DND-41 (cell line): Measurements from ENCODE around the gene CCDC40.

Experiments
- ATAC-seq: fragments of 200-7000 bp; cut with Tn5 transposase; 3 replicates; pipeline ENCODE4 v1.9.1; 2021; ENCODE audit warnings: low read depth; ENCODE audit not compliant: insufficient read depth
- DNase-seq: peaks from one replicate; pipeline ENCODE4 v3.0.0-alpha.2; 2020
- H2AFZ ChIP-seq: 2 replicates; pipeline ENCODE4 v1.6.0; 2012; ENCODE audit warnings: low read depth, low read length
- H3K27ac ChIP-seq: 2 replicates; pipeline ENCODE4 v1.5.1; 2012; ENCODE audit warnings: low read length, inconsistent platforms
- H3K27me3 ChIP-seq: fragments of 200-600 bp; sonication (generic); 2 replicates; pipeline ENCODE4 v1.6.0; 2012; ENCODE audit warnings: low read length, mild to moderate bottlenecking, inconsistent platforms; ENCODE audit not compliant: insufficient read depth, poor library complexity
- H3K36me3 ChIP-seq: 2 replicates; pipeline ENCODE4 v1.5.1; 2012; ENCODE audit warnings: low read length, inconsistent platforms; ENCODE audit not compliant: insufficient read depth
- H3K4me1 ChIP-seq: 2 replicates; pipeline ENCODE4 v1.5.1; 2012; ENCODE audit warnings: mild to moderate bottlenecking, low read length; ENCODE audit not compliant: insufficient read depth
- H3K4me2 ChIP-seq: 2 replicates; pipeline ENCODE4 v1.6.0; 2012; ENCODE audit warnings: mild to moderate bottlenecking, moderate library complexity, low read length, inconsistent platforms; ENCODE audit not compliant: insufficient read depth
- H3K4me3 ChIP-seq, 2 experiments: fragments of 200-600 bp in 1 of 2; shearing (Covaris generic) in 1 of 2; 2 replicates each; pipeline ENCODE4 v1.5.1; 2012 to 2016; ENCODE audit warnings: inconsistent platforms in 2 of 2, low read length in 2 of 2, mild to moderate bottlenecking in 2 of 2, low read depth in 1 of 2, moderate library complexity in 1 of 2
- H3K79me2 ChIP-seq: 2 replicates; pipeline ENCODE4 v1.6.0; 2012; ENCODE audit warnings: low read length, inconsistent platforms; ENCODE audit not compliant: insufficient read depth
- H3K9ac ChIP-seq: 2 replicates; pipeline ENCODE4 v1.6.0; 2012; ENCODE audit warnings: low read depth, mild to moderate bottlenecking, inconsistent platforms, low read length, moderate library complexity
- H3K9me3 ChIP-seq: 2 replicates; pipeline ENCODE4 v1.5.1; 2012; ENCODE audit warnings: low read length, moderate library complexity, mild to moderate bottlenecking, inconsistent platforms; ENCODE audit not compliant: insufficient read depth, severe bottlenecking
- H4K20me1 ChIP-seq: 2 replicates; pipeline ENCODE4 v1.6.0; 2012; ENCODE audit warnings: low read length; ENCODE audit not compliant: insufficient read depth
- EZH2 ChIP-seq: IDR thresholded peaks from 3 replicates; pipeline ENCODE4 v1.6.1; 2012; ENCODE audit warnings: borderline replicate concordance, low read depth, mild to moderate bottlenecking, moderate library complexity, low read length, inconsistent platforms; ENCODE audit not compliant: severe bottlenecking
- TF ChIP-seq, protein P1 (sequence below): IDR thresholded peaks from 2 replicates; pipeline ENCODE4 v1.5.1; 2012; ENCODE audit warnings: borderline replicate concordance, low read length, moderate library complexity, mild to moderate bottlenecking; ENCODE audit not compliant: poor library complexity, severe bottlenecking; ENCODE audit errors: extremely low read depth

Gene CCDC40

DNA sequence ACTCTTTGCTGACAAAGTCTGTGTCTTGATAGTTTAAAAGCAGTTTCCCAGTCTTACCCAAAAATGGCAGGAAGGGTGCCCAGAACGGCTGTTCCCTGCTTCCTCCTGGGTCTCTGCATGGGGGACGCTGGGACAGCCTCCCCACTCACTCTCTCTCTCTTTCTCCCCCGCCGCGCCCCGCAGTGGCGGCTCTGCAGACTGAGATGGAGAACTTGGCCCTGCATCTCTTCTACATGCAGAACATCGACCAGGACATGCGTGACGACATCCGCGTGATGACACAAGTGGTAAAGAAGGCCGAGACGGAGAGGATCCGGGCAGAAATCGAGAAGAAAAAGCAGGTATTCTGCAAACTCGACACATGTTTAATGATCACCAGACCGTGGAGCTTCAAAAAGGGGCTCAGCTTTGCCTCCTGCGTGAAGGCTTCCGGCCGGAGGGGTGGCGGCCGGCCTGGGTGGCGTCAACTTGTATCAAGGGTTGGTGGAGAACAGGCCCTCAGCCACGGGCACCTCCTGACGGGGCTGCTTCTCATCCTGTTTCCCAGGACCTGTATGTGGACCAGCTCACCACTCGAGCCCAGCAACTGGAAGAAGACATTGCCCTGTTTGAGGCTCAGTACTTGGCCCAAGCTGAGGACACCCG lies 22.0 kb downstream of the CCDC40 start:
- Histone ChIP-seq H4K20me1 (no peaks in the 10 kb centered on the region), H3K4me1 (no peaks in the 10 kb centered on the region), H3K9me3 (no peaks in the 10 kb centered on the region), H3K27ac (no peak overlapping the region), H3K4me2 (no peak overlapping the region), H3K27me3 (no peaks in the 10 kb centered on the region), H3K9ac (no peak overlapping the region), H3K36me3 (no peaks in the 10 kb centered on the region), H3K4me3 (no peak overlapping the region), H3K79me2 (no peaks in the 10 kb centered on the region), H2AFZ (no peak overlapping the region)
- no peak for ATAC-seq
- no peak for TF ChIP-seq EZH2
- TF ChIP-seq, protein P1, sequence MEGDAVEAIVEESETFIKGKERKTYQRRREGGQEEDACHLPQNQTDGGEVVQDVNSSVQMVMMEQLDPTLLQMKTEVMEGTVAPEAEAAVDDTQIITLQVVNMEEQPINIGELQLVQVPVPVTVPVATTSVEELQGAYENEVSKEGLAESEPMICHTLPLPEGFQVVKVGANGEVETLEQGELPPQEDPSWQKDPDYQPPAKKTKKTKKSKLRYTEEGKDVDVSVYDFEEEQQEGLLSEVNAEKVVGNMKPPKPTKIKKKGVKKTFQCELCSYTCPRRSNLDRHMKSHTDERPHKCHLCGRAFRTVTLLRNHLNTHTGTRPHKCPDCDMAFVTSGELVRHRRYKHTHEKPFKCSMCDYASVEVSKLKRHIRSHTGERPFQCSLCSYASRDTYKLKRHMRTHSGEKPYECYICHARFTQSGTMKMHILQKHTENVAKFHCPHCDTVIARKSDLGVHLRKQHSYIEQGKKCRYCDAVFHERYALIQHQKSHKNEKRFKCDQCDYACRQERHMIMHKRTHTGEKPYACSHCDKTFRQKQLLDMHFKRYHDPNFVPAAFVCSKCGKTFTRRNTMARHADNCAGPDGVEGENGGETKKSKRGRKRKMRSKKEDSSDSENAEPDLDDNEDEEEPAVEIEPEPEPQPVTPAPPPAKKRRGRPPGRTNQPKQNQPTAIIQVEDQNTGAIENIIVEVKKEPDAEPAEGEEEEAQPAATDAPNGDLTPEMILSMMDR, result no peak
- DNase-seq, result no peak

DNA sequence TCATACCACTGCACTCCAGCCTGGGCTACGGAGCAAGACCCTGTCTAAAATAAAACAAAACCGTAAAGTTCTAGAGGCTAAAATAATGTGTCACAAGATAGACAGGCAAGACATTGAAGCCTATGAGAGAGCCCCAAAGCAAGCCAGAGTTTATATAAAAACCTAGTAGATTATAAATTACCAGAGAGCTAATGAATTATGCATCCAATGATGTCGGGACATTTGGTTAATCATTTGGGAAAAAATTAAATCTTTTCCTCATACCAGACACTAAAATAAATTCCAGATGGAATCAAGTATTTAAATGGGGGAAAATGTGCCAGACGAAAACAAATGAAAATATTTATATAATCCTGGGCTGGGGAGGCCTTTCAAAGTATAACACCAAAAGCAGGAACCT lies 24.2 kb downstream of the CCDC40 start:
- Histone ChIP-seq H3K4me1 (no peaks in the 10 kb centered on the region), H3K9ac (no peak overlapping the region), H3K4me3 (no peak overlapping the region), H4K20me1 (no peaks in the 10 kb centered on the region), H3K4me2 (no peak overlapping the region), H3K79me2 (no peaks in the 10 kb centered on the region), H2AFZ (no peak overlapping the region), H3K27ac (no peak overlapping the region), H3K36me3 (no peaks in the 10 kb centered on the region), H3K9me3 (no peaks in the 10 kb centered on the region), H3K27me3 (no peaks in the 10 kb centered on the region)
- TF ChIP-seq EZH2, result no peak
- TF ChIP-seq, protein P1, result no peak
- no peak for ATAC-seq
- DNase-seq, result no peak

DNA sequence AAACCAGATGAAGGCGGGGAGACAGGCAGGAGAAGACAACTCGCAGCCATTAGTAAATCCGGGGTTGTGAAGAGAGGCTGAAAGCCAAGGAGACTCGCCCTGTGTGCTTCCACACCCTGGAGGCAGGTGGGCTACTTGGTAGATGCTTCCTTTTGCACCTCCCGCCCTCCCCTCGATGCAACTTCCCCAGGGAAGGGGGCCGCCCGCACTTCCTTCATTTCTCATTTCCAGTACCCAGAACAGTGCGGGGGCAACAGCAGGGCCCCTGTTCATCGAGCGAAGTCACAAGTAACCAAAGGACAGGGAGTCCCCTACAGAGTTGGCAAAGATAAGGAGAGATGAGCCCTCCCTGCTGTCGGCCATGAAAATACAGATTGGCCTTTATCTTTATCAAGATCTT lies 25.0 kb downstream of the CCDC40 start:
- ATAC-seq (no peak), DNase-seq (no peak)
- H3K27me3 ChIP-seq, result no peaks in the 10 kb centered on the region
- H3K9me3 ChIP-seq, result no peaks in the 10 kb centered on the region
- H2AFZ ChIP-seq, result no peak overlapping the region
- H3K4me2 ChIP-seq, result no peak overlapping the region
- no peaks in the 10 kb centered on the region for H3K4me1 ChIP-seq
- no peak overlapping the region for H3K9ac ChIP-seq
- no peak overlapping the region for H3K27ac ChIP-seq
- H4K20me1 ChIP-seq, result no peaks in the 10 kb centered on the region
- no peak overlapping the region for H3K4me3 ChIP-seq
- H3K79me2 ChIP-seq, result no peaks in the 10 kb centered on the region
- no peak for TF ChIP-seq EZH2
- TF ChIP-seq, protein P1, result no peak
- no peaks in the 10 kb centered on the region for H3K36me3 ChIP-seq
